Esophagus muscularis mucosa (tissue), 4 donors: ENCODE measurements around the gene KLRG1.

Source experiments
- CTCF ChIP-seq, 3 experiments: fragments of 200-600 bp in 2 of 3; fragments of 450-650 bp in 1 of 3; sonication (generic) in 2 of 3; IDR thresholded peaks; one replicate each; pipeline ENCODE4 v1.5.1; 2017 to 2019; ENCODE audit warnings: antibody characterized with exemption in 3 of 3, mild to moderate bottlenecking in 2 of 3, moderate library complexity in 1 of 3
- EP300 ChIP-seq: sonication (generic); formaldehyde crosslinking; IDR thresholded peaks from one replicate; pipeline ENCODE4 v1.6.1; 2017; ENCODE audit warnings: antibody characterized with exemption
- POLR2A ChIP-seq: fragments of 450-650 bp; IDR thresholded peaks from one replicate; pipeline ENCODE4 v1.6.1; 2017; ENCODE audit warnings: antibody characterized with exemption, moderate library complexity, mild to moderate bottlenecking, low read depth
- POLR2AphosphoS5 ChIP-seq, 2 donors: sonication (generic); formaldehyde crosslinking; IDR thresholded peaks; one replicate each; pipeline ENCODE4 v1.6.1; 2017; ENCODE audit warnings: antibody characterized with exemption in 2 of 2

DNA sequence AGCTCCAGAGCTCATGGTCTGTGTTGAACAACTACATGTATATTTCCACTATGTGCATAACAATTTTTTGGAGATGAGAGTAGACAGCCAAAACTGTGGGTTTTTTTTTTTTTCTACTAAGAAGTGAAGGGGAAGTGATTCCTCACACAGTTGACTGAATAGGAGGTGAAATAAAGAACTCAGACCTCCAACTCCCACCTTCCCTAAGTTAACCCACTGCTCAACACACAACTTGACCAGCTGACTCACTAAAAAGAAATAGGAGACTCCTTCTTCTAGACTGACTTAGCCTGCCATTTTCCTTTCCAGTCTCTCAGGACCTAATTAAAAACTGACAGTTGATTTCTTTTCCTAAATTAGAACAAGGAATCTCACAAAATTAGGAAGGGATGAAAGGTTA lies 41.6 kb upstream of the KLRG1 start:
- TF ChIP-seq EP300 (no peak), POLR2AphosphoS5 (IDR thresholded peaks at IDR 0.05) (no peak), POLR2A (no peak), CTCF (IDR thresholded peaks at IDR 0.05) (no peak)
